RPMI7951 (cell line): ENCODE results near the gene EIF4G2. TPM values are rescaled to one million over a fixed set of nuclear protein-coding genes. Genes with fewer than 3 reads are reported as not detected.

Experiments used
- DNase-seq: peaks from one replicate; pipeline ENCODE4 v3.0.0-alpha.2; 2012; ENCODE audit warnings: low read depth
- total RNA-seq: library from RNA; depleted of rRNA; stranded (reverse); fragments of >200 nt; shearing (Covaris generic); gene quantifications from 2 replicates; pipeline ENCODE4 v1.2.3, GENCODE V29; 2014; rRNA removed

EIF4G2 gene
- total RNA-seq, 1 experiment from 2014 or later: 752 TPM

GRCh38 chr11:10771457-10771856 is 37.3 kb downstream of the EIF4G2 start:
- no peak for DNase-seq

DNA sequence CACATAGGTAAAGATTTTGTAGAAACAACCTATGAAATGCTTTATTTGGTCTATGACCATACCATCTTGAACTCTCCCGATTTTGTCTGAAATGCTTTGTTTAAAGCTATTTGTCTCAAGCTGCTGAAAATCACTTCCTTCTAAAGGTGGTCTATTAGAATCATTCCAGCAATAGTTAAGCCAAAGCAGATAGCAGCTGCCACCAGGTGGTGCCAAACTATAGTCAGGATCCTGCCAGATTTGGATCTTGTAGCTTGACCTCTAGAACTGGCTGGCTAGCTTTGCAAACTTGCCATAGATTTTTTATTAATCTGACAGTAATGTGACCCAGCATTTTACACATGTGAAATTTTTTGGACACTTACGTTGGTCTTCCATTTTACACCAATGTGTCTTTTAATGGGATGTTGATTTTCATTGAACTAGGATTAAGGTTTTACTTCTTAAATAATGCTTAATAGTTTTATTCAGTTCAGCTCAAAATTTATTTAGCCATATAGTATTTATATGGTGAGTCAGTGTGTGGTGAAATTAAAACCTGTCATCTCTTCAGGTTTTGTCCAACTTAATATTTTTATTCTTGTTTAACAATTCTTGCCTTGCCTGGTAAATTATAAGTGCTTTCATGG is 38.0 kb downstream of the EIF4G2 start:
- DNase-seq: peak; percentile 47

DNA sequence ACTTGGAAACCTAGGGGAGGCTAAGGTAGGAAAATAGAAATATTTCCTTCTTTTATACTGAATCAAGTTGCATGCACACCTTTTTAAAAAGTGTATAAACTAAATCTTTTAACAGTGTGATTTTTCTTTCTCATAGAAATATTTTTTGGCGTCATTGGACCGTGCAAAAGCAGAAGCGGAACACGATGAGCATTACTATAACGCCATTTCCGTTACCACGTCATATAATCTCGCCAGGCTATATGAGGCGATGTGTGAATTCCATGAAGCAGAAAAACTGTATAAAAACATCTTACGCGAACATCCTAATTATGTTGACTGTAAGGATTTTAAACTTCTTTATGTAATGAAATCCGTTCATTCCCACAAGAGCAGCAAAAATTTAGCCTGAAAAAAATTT is 44.3 kb downstream of the EIF4G2 start:
- DNase-seq: no peak

DNA sequence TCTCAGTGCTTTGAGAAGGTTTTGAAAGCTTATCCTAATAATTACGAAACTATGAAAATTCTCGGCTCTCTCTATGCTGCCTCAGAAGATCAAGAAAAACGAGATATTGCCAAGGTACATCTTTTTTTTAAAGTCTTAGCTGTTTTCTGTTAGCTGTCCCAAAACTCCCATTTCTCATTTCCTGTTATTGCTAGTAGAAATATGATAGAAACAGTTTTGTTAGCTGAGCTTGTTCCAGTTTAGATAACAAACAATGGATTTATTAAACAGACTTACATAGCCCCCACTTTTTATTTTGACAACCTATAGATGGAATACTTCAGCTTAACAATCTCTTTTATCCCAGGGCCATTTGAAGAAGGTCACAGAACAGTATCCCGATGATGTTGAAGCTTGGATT is 45.0 kb downstream of the EIF4G2 start:
- no peak for DNase-seq

- DNase-seq: no peak
These were observed 45.8 kb downstream of the EIF4G2 start for GRCh38 chr11:10762913-10763421.

GRCh38 chr11:10762185-10762584 is 46.5 kb downstream of the EIF4G2 start:
- no peak for DNase-seq

DNA sequence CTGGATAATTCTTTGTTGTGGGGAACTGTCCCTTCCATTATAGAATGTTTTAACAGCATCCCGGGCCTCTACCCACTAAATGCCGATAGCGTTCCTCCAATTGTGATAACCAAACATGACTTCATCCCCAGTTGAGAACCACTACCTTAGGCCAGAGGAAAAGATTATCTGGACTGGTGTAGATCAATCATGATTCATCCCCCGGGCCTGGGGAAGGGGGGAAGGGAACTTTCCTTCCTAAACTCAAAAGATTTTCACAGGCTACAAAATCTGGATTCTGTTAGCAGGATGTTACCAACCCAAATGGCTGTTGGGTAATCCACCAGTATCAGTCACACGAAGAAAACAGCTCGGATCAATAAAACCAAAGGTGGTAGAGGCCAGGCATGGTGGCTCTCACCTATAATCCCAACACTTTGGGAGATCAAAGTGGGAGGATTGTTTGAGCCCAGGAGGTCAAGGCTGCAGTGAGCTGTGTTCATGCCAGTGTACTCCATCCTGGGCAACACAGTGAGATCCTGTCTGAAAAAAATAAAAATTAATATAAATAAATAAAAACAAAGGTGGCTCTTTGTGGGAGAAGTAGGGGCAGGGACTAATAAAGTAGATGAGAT is 47.5 kb downstream of the EIF4G2 start:
- no peak for DNase-seq

- DNase-seq: no peak
These were observed 49.8 kb downstream of the EIF4G2 start for GRCh38 chr11:10758957-10759356.

DNA sequence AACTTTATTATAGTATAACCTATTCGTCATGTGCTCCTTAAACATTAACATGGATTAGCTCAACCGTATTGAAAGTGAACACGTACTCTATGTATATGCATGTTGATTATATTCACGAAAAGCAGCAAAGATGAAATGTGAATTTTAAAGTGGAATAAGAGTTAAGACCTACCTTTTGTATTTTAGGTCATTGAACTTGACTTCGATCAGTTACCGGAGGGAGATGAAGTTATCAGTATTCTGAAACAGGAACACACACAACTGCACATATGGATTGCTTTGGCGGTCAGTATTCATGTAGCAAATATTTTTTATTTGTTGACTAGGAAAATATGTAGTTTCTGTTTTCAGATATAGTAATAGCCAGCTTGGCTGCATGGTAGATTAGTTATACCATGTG is 56.2 kb downstream of the EIF4G2 start:
- DNase-seq: no peak

- no peak for DNase-seq
These were observed 56.7 kb downstream of the EIF4G2 start for GRCh38 chr11:10752061-10752460.

GRCh38 chr11:10751581-10751940 is 57.2 kb downstream of the EIF4G2 start:
- no peak for DNase-seq

DNA sequence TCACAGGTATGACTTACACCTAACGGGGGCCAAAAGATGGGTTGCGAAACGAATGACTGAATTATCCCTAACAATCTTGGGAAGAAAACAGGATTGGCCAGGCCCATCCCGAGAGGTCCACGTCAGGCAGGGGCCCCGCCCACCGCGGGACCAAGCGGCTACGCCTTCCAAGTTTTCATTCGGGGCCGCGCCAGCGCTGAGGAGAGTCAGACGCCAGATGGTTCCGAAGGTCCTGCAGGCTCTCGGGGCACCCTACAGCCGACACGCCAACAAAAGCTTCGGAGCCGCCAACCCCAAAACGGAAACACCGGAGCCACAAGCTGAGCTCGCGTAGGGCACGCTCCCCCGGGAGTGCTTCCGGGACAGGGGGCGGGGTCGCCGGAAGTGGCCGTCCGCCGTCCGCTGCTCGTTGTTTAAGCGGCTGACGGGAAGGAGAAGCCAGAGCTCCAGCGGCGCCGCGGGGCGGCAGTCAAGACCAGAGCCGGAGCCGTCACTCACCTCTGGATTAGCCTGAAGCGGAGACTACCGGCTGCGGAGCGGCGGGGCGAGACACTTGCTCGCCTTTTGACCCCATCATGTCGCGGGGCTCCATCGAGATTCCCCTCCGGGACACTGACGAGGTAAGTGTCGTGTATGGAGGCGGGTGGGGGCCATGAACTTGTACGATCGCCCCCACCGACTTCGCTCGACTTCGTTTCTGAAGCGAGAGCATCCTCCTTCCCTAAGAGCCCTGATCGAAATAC is 57.7 kb downstream of the EIF4G2 start, which contains the start of gene CTR9:
Gene CTR9, plus strand, starts transcription at position 409 of the 743 bp plus-strand sequence. Its CDS starts 167 bp downstream, at position 576.
- DNase-seq: peak; percentile 91

GRCh38 chr11:10749476-10749875 is 59.2 kb downstream of the EIF4G2 start:
- no peak for DNase-seq

GRCh38 chr11:10747733-10748132 is 61.0 kb downstream of the EIF4G2 start:
- DNase-seq: no peak

Other genes starting within 250 kb of the EIF4G2 start
- gene LYVE1, start 240.3 kb downstream of the EIF4G2 start, total RNA-seq: 0.36 TPM in 1 of 2 replicates, not detected in the other
- 15.4 and 23.8 TPM in 2 replicates for gene IRAG1, start 115.2 kb downstream of the EIF4G2 start, total RNA-seq
- 21.1 and 22.7 TPM in 2 replicates for gene CTR9, start 57.7 kb downstream of the EIF4G2 start, total RNA-seq
- gene ZBED5, start 49.1 kb upstream of the EIF4G2 start, total RNA-seq: 29.1 and 43.0 TPM in 2 replicates